ENCODE measurements around the gene PPT2. TPM values are rescaled to one million over a fixed set of nuclear protein-coding genes. Genes with fewer than 3 reads are reported as not detected.

Gene PPT2
- total RNA-seq: 10 to 100 TPM in 5 of 6 donors, 1 to 10 TPM in 1; 7.0 to 64.8 (median 16.8) TPM

- H3K9me3 ChIP-seq: no peaks in the 10 kb centered on the region
- peaks cover 31 to 58% (median 36%) of the 10 kb centered on the region in 4 donors for H3K4me1 ChIP-seq
- 2 to 4% methylated on average over 40 to 50 of the region's 52 CpGs for WGBS, 2 donors
- peaks cover 0 to 28% (median 7%) of the 10 kb centered on the region in 4 donors for H3K36me3 ChIP-seq
- TF ChIP-seq CTCF (IDR thresholded peaks at IDR 0.05): peak in 2 of 6 experiments; percentile 16 to 20
- TF ChIP-seq POLR2AphosphoS5 (IDR thresholded peaks at IDR 0.05): peak; percentile 30 to 81
- TF ChIP-seq EP300 (IDR thresholded peaks at IDR 0.05): peak in 1 of 4 donors; percentile 61
- peak in 1 of 4 donors; percentile 31 for TF ChIP-seq POLR2A (IDR thresholded peaks at IDR 0.05)
- ATAC-seq (ENCODE audit: low FRiP score in 2 of 2): peak; percentile 86 to 87
- DNase-seq: peak; percentile 76 to 88
- peaks cover 0 to 22% (median 10%) of the 10 kb centered on the region in 4 donors for H3K27me3 ChIP-seq
- peak within 1 kb of the TSS; percentile 54 to 76 (median 63) for H3K4me3 ChIP-seq
- H3K27ac ChIP-seq: peak within 1 kb of the TSS; percentile 79 to 87 (median 85)
Measured at GRCh38 chr6:32153564-32154513, at the start of gene PPT2. PPT2 (plus strand) TSS chr6:32154141; CDS start chr6:32154595, 454 bp downstream.

- no peak for DNase-seq
- peaks cover 38 to 44% (median 42%) of the 10 kb centered on the region in 4 donors for H3K4me1 ChIP-seq
Measured at GRCh38 chr6:32105433-32105832, 48.5 kb upstream of the PPT2 start.

GRCh38 chr6:32107406-32107805 lies 46.5 kb upstream of the PPT2 start:
- peak overlapping the region; percentile 79 to 86 (median 84) for H3K27ac ChIP-seq
- TF ChIP-seq CTCF (IDR thresholded peaks at IDR 0.05) (no peak), POLR2A (IDR thresholded peaks at IDR 0.05) (no peak), EP300 (IDR thresholded peaks at IDR 0.05) (peak in 1 of 4 donors; percentile 52), POLR2AphosphoS5 (IDR thresholded peaks at IDR 0.05) (peak; percentile 42 to 73)
- peaks cover 48 to 63% (median 59%) of the 10 kb centered on the region in 4 donors for H3K4me1 ChIP-seq
- no peaks in the 10 kb centered on the region for H3K36me3 ChIP-seq
- DNase-seq (no peak), ATAC-seq (ENCODE audit: low FRiP score in 2 of 2) (peak in 1 of 2 donors; percentile 26)
- peak overlapping the region in 3 of 4 donors; percentile 4 to 49 (median 46) for H3K4me3 ChIP-seq
- H3K27me3 ChIP-seq: no peaks in the 10 kb centered on the region
- 71 to 91% methylated on average over 1 of the region's 1 CpG for WGBS, 2 donors
- H3K9me3 ChIP-seq: no peaks in the 10 kb centered on the region

More at GRCh38 chr6:32105433-32105832, 48.5 kb upstream of the PPT2 start:
- Histone ChIP-seq H3K27me3 (no peaks in the 10 kb centered on the region), H3K4me3 (no peak overlapping the region), H3K36me3 (peaks cover 0 to 3% (median 0%) of the 10 kb centered on the region in 4 donors), H3K9me3 (no peaks in the 10 kb centered on the region), H3K27ac (peak overlapping the region in 1 of 4 donors; percentile 86)
- ATAC-seq (ENCODE audit: low FRiP score in 2 of 2): no peak
- TF ChIP-seq EP300 (IDR thresholded peaks at IDR 0.05) (no peak), POLR2A (IDR thresholded peaks at IDR 0.05) (no peak), POLR2AphosphoS5 (IDR thresholded peaks at IDR 0.05) (no peak), CTCF (IDR thresholded peaks at IDR 0.05) (no peak)
- 78 to 81% methylated on average over 4 of the region's 4 CpGs for WGBS, 2 donors

- 5 to 12% methylated on average over 12 of the region's 15 CpGs for WGBS, 2 donors
- H3K27me3 ChIP-seq: no peaks in the 10 kb centered on the region
- no peaks in the 10 kb centered on the region for H3K9me3 ChIP-seq
- H3K36me3 ChIP-seq: no peaks in the 10 kb centered on the region
- peak overlapping the region; percentile 79 to 86 (median 84) for H3K27ac ChIP-seq
- ATAC-seq (ENCODE audit: low FRiP score in 2 of 2): peak; percentile 50 to 58
- peaks cover 53 to 70% (median 67%) of the 10 kb centered on the region in 4 donors for H3K4me1 ChIP-seq
- H3K4me3 ChIP-seq: peak overlapping the region; percentile 8 to 49 (median 43)
- peak; percentile 64 to 68 for TF ChIP-seq POLR2AphosphoS5 (IDR thresholded peaks at IDR 0.05)
- no peak for TF ChIP-seq CTCF (IDR thresholded peaks at IDR 0.05)
- TF ChIP-seq EP300 (IDR thresholded peaks at IDR 0.05): peak in 3 of 4 donors; percentile 44 to 89 (median 81)
- peak in 1 of 4 donors; percentile 10 for TF ChIP-seq POLR2A (IDR thresholded peaks at IDR 0.05)
- DNase-seq: peak; percentile 37 to 87
Measured at GRCh38 chr6:32108094-32108627, 45.8 kb upstream of the PPT2 start.
